ENCODE results near the gene RAMP2.

Gene RAMP2

GRCh38 chr17:42798011-42798382 is 37.0 kb downstream of the RAMP2 start:
- POLR2A ChIA-PET: interaction anchor here (0.5 kb wide), 1 partner anchor 215 kb away, joined by 4 read pairs; no protein-coding TSS in a partner anchor
- H3K4me3 ChIP-seq (ENCODE audit: control insufficient read depth in 1 of 7, extremely low read depth in 1 of 7, insufficient read depth in 4 of 7, low read depth in 2 of 7, low read length in 6 of 7): peak overlapping the region; percentile 86 to 100 (median 93)
- H3K27ac ChIP-seq (ENCODE audit: insufficient read depth in 1 of 2, low read depth in 1 of 2, low read length in 2 of 2, poor library complexity in 1 of 2, severe bottlenecking in 2 of 2): peak overlapping the region in 1 of 2 experiments; percentile 67
- WGBS (ENCODE audit: insufficient coverage): 60% methylated on average over 2 of the region's 10 CpGs
- H3K36me3 ChIP-seq (ENCODE audit: control insufficient read depth in 4 of 4, insufficient read depth in 4 of 4, low read length in 3 of 4): peaks cover 0 to 8% (median 4%) of the 10 kb centered on the region in 4 experiments
- peaks cover 6 to 25% (median 20%) of the 10 kb centered on the region in 4 experiments for H3K4me1 ChIP-seq (ENCODE audit: control extremely low read depth in 1 of 4, control insufficient read depth in 4 of 4, insufficient read depth in 4 of 4, low read length in 3 of 4)
- no peaks in the 10 kb centered on the region for H3K27me3 ChIP-seq (replicated peaks in 2 of 5; ENCODE audit: control insufficient read depth in 4 of 5, insufficient read depth in 5 of 5, low read length in 4 of 5)
- CTCF ChIA-PET: interaction anchor here (0.7 to 1.2 kb wide), 3 partner anchors 11 to 26 kb away, joined by 3 read pairs; partner anchors contain the start of gene BECN1
- DNase-seq: no peak
- H3K9me3 ChIP-seq (ENCODE audit: control extremely low read depth in 1 of 5, control insufficient read depth in 4 of 5, insufficient read depth in 2 of 5, low read depth in 1 of 5, low read length in 4 of 5): no peaks in the 10 kb centered on the region

DNA sequence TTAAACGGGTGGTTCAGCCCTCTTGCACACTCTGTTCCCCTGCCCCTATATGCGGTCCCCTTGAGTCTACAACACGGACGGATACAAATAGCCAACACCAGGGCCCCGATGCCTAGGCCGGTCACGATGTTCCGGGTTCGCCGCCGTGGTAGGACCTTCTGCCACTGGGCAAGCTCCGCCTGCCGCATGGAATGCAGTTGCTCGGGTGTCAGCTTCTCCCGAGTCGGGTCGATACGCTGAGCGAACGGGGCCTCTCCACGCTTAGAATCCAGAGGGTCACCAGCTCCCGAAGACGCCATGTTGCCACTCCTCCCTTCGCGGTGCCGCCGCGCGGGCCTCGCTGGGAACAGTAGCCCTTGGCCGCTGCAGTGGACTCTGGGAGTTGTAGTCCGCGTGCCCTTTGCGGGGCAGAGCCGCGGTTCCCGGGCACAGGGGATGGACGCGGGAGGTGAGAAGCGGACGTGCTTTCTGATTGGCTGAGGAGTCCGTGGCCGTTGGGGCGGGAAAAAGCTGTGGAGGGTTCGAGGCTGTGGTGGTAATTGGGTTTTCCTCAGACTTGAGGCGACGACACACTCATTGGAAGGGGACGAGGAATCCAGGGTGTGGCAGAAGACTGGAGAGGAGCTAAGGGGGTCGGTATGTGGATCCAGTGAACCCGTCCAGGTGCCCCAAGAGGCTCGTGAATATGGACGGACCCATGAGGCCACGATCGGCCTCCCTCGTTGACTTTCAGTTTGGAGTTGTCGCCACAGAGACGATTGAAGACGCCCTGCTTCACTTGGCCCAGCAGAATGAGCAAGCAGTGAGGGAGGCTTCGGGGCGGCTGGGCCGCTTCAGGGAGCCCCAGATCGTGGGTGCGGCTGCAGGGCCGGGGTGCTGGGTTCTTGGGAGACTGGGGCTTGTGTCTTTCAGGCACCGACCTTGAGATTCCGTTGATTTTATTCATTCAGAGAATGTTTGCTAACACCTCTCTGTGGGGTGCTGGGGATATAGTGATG is 37.7 kb downstream of the RAMP2 start, which contains the start of the genes CNTD1 and COA3:
CNTD1 (plus strand) TSS at position 479 of the 998 bp plus-strand sequence; CDS start at position 686, 207 bp downstream.
COA3 (minus strand) TSS at position 322 of the 998 bp plus-strand sequence; CDS start at position 299, 23 bp downstream.
- Histone ChIP-seq H3K4me3 (ENCODE audit: control insufficient read depth in 1 of 7, extremely low read depth in 1 of 7, insufficient read depth in 4 of 7, low read depth in 2 of 7, low read length in 6 of 7) (peak within 1 kb of the TSS; percentile 86 to 100 (median 93)), H3K27me3 (replicated peaks in 2 of 5; ENCODE audit: control insufficient read depth in 4 of 5, insufficient read depth in 5 of 5, low read length in 4 of 5) (no peaks in the 10 kb centered on the region), H3K9me3 (ENCODE audit: control extremely low read depth in 1 of 5, control insufficient read depth in 4 of 5, insufficient read depth in 2 of 5, low read depth in 1 of 5, low read length in 4 of 5) (no peaks in the 10 kb centered on the region), H3K36me3 (ENCODE audit: control insufficient read depth in 4 of 4, insufficient read depth in 4 of 4, low read length in 3 of 4) (peaks cover 0 to 8% (median 4%) of the 10 kb centered on the region in 4 experiments), H3K27ac (ENCODE audit: insufficient read depth in 1 of 2, low read depth in 1 of 2, low read length in 2 of 2, poor library complexity in 1 of 2, severe bottlenecking in 2 of 2) (peak within 1 kb of the TSS in 1 of 2 experiments; percentile 67), H3K4me1 (ENCODE audit: control extremely low read depth in 1 of 4, control insufficient read depth in 4 of 4, insufficient read depth in 4 of 4, low read length in 3 of 4) (peaks cover 6 to 25% (median 20%) of the 10 kb centered on the region in 4 experiments)
- DNase-seq: peak; percentile 71 to 77 (median 72)
- ChIA-PET POLR2A (interaction anchor here (0.5 kb wide), 1 partner anchor 216 kb away, joined by 4 read pairs; no protein-coding TSS in a partner anchor), CTCF (interaction anchor here (0.7 to 1.2 kb wide), 3 partner anchors 12 to 25 kb away, joined by 3 read pairs; partner anchors contain the start of gene BECN1)
- WGBS (ENCODE audit: insufficient coverage): 26% methylated on average over 62 of the region's 66 CpGs

- POLR2A ChIA-PET: interaction anchor here (0.6 to 1.0 kb wide), 3 partner anchors 8 to 1284 kb away, joined by 3 to 5 read pairs (median 3); no protein-coding TSS in a partner anchor
- CTCF ChIA-PET: interaction anchor here (1.2 to 1.6 kb wide), 3 partner anchors 12 to 16 kb away, joined by 3 to 5 read pairs (median 3); no protein-coding TSS in a partner anchor
- H3K9me3 ChIP-seq (ENCODE audit: control extremely low read depth in 1 of 5, control insufficient read depth in 4 of 5, insufficient read depth in 2 of 5, low read depth in 1 of 5, low read length in 4 of 5): no peaks in the 10 kb centered on the region
- no peak for DNase-seq
- H3K4me3 ChIP-seq (ENCODE audit: control insufficient read depth in 1 of 7, extremely low read depth in 1 of 7, insufficient read depth in 4 of 7, low read depth in 2 of 7, low read length in 6 of 7): no peak overlapping the region
- peaks cover 0 to 6% (median 2%) of the 10 kb centered on the region in 4 experiments for H3K4me1 ChIP-seq (ENCODE audit: control extremely low read depth in 1 of 4, control insufficient read depth in 4 of 4, insufficient read depth in 4 of 4, low read length in 3 of 4)
- no peaks in the 10 kb centered on the region for H3K36me3 ChIP-seq (ENCODE audit: control insufficient read depth in 4 of 4, insufficient read depth in 4 of 4, low read length in 3 of 4)
- no peak overlapping the region for H3K27ac ChIP-seq (ENCODE audit: insufficient read depth in 1 of 2, low read depth in 1 of 2, low read length in 2 of 2, poor library complexity in 1 of 2, severe bottlenecking in 2 of 2)
- WGBS (ENCODE audit: insufficient coverage): no CpG with 5 or more reads among the region's 2 CpGs
- no peaks in the 10 kb centered on the region for H3K27me3 ChIP-seq (replicated peaks in 2 of 5; ENCODE audit: control insufficient read depth in 4 of 5, insufficient read depth in 5 of 5, low read length in 4 of 5)
Observed at GRCh38 chr17:42803074-42803883, 42.3 kb downstream of the RAMP2 start.

DNA sequence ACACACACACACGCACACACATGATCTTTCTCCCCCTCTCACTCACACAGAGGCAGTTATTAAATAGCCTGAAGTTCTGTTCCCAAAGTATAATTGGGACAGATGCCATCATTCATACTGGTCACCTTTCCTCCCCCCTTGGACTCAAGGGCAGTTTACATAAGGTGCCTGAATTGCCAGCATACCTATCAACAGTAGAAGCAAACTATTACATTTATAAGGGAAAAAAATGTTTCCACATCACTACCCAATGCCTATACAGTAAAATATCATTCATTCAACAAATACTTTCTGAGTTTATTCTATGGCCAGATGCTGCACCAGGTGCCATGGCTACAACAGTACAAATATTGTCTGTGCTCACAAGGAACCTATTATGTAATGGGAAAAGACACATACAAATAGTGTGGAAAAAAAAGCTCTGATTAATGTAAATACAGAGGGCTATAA is 43.9 kb downstream of the RAMP2 start:
- CTCF ChIA-PET: interaction anchor here (0.7 to 1.0 kb wide), 3 partner anchors 10 to 32 kb away, joined by 3 to 6 read pairs (median 3); partner anchors contain the start of gene VPS25
- Histone ChIP-seq H3K27me3 (replicated peaks in 2 of 5; ENCODE audit: control insufficient read depth in 4 of 5, insufficient read depth in 5 of 5, low read length in 4 of 5) (no peaks in the 10 kb centered on the region), H3K36me3 (ENCODE audit: control insufficient read depth in 4 of 4, insufficient read depth in 4 of 4, low read length in 3 of 4) (peaks cover 3 to 9% (median 6%) of the 10 kb centered on the region in 4 experiments), H3K4me1 (ENCODE audit: control extremely low read depth in 1 of 4, control insufficient read depth in 4 of 4, insufficient read depth in 4 of 4, low read length in 3 of 4) (no peaks in the 10 kb centered on the region), H3K27ac (ENCODE audit: insufficient read depth in 1 of 2, low read depth in 1 of 2, low read length in 2 of 2, poor library complexity in 1 of 2, severe bottlenecking in 2 of 2) (no peak overlapping the region), H3K9me3 (ENCODE audit: control extremely low read depth in 1 of 5, control insufficient read depth in 4 of 5, insufficient read depth in 2 of 5, low read depth in 1 of 5, low read length in 4 of 5) (no peaks in the 10 kb centered on the region), H3K4me3 (ENCODE audit: control insufficient read depth in 1 of 7, extremely low read depth in 1 of 7, insufficient read depth in 4 of 7, low read depth in 2 of 7, low read length in 6 of 7) (no peak overlapping the region)
- WGBS (ENCODE audit: insufficient coverage): no CpG with 5 or more reads among the region's 1 CpG
- POLR2A ChIA-PET: no interaction called here
- DNase-seq: no peak

DNA sequence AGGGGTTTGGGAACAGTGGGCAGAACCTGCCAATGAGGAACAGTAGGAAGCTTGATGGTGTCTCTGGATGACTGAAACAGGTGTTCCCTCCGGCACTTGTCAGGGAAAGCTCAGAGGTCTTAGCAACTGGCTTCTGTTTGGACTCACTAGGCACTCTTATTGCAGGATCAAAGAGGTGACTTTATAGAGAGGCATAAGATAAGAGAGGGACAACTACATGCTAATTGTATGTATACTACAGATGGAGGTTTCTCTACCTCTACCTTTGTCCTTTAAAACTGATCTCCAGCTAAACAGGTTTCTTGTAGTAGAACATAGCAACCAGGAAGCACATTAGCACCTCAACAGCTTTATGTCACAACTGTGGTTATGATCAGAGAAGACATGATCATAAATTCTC is 45.2 kb downstream of the RAMP2 start:
- Histone ChIP-seq H3K27me3 (replicated peaks in 2 of 5; ENCODE audit: control insufficient read depth in 4 of 5, insufficient read depth in 5 of 5, low read length in 4 of 5) (no peaks in the 10 kb centered on the region), H3K9me3 (ENCODE audit: control extremely low read depth in 1 of 5, control insufficient read depth in 4 of 5, insufficient read depth in 2 of 5, low read depth in 1 of 5, low read length in 4 of 5) (no peaks in the 10 kb centered on the region), H3K27ac (ENCODE audit: insufficient read depth in 1 of 2, low read depth in 1 of 2, low read length in 2 of 2, poor library complexity in 1 of 2, severe bottlenecking in 2 of 2) (no peak overlapping the region), H3K4me3 (ENCODE audit: control insufficient read depth in 1 of 7, extremely low read depth in 1 of 7, insufficient read depth in 4 of 7, low read depth in 2 of 7, low read length in 6 of 7) (no peak overlapping the region), H3K36me3 (ENCODE audit: control insufficient read depth in 4 of 4, insufficient read depth in 4 of 4, low read length in 3 of 4) (peaks cover 6 to 21% (median 14%) of the 10 kb centered on the region in 4 experiments), H3K4me1 (ENCODE audit: control extremely low read depth in 1 of 4, control insufficient read depth in 4 of 4, insufficient read depth in 4 of 4, low read length in 3 of 4) (no peaks in the 10 kb centered on the region)
- ChIA-PET POLR2A (no interaction called here), CTCF (interaction anchor here (1.0 to 6.6 kb wide), 2 partner anchors 15 to 33 kb away, joined by 3 to 51 read pairs; partner anchors contain the start of genes BECN1 and VPS25)
- no CpG with 5 or more reads among the region's 1 CpG for WGBS (ENCODE audit: insufficient coverage)
- no peak for DNase-seq

DNA sequence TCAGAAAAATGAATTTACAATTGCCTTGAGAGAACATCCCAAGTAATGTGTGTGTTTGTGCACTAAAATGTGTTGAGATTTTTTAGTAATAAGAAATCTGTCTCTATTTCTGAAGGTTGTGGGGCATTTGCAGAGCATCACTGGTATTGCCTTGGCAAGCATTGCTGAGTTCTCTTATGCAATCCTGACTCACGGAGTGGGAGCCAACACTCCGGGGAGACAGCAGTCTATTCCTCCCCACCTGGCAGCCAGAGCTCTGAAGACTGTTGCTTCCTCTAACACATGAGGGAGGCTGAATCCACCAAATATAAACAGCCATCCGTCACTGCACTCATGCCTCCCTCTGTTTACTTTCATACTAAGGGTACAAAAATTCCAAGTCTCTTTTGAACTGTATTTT is 48.2 kb downstream of the RAMP2 start:
- Histone ChIP-seq H3K36me3 (ENCODE audit: control insufficient read depth in 4 of 4, insufficient read depth in 4 of 4, low read length in 3 of 4) (peaks cover 16 to 35% (median 26%) of the 10 kb centered on the region in 4 experiments), H3K9me3 (ENCODE audit: control extremely low read depth in 1 of 5, control insufficient read depth in 4 of 5, insufficient read depth in 2 of 5, low read depth in 1 of 5, low read length in 4 of 5) (no peaks in the 10 kb centered on the region), H3K27me3 (replicated peaks in 2 of 5; ENCODE audit: control insufficient read depth in 4 of 5, insufficient read depth in 5 of 5, low read length in 4 of 5) (no peaks in the 10 kb centered on the region), H3K4me1 (ENCODE audit: control extremely low read depth in 1 of 4, control insufficient read depth in 4 of 4, insufficient read depth in 4 of 4, low read length in 3 of 4) (no peaks in the 10 kb centered on the region), H3K27ac (ENCODE audit: insufficient read depth in 1 of 2, low read depth in 1 of 2, low read length in 2 of 2, poor library complexity in 1 of 2, severe bottlenecking in 2 of 2) (no peak overlapping the region), H3K4me3 (ENCODE audit: control insufficient read depth in 1 of 7, extremely low read depth in 1 of 7, insufficient read depth in 4 of 7, low read depth in 2 of 7, low read length in 6 of 7) (no peak overlapping the region)
- no peak for DNase-seq
- 94% methylated on average over 3 of the region's 3 CpGs for WGBS (ENCODE audit: insufficient coverage)
- CTCF ChIA-PET: interaction anchor here (1.3 to 6.6 kb wide), 2 partner anchors 12 to 15 kb away, joined by 3 to 51 read pairs; partner anchors contain the start of gene BECN1
- POLR2A ChIA-PET: interaction anchor here (0.6 kb wide), 1 partner anchor 16 kb away, joined by 3 read pairs; no protein-coding TSS in a partner anchor

Data from common myeloid progenitor, CD34-positive (primary cell).